ENCODE measurements around the gene BCL2.

The BCL2 gene

GRCh38 chr18:63083020-63083531 is 236.5 kb downstream of the BCL2 start:
- no peak for DNase-seq (ENCODE audit: low read depth)

- no peak for DNase-seq (ENCODE audit: low read depth)
Measured at GRCh38 chr18:63082366-63083019, 237.1 kb downstream of the BCL2 start.

GRCh38 chr18:63079114-63079513 is 240.5 kb downstream of the BCL2 start:
- DNase-seq (ENCODE audit: low read depth), result no peak

GRCh38 chr18:63078471-63078870 is 241.1 kb downstream of the BCL2 start:
- DNase-seq (ENCODE audit: low read depth), result no peak

GRCh38 chr18:63074981-63075404 is 244.6 kb downstream of the BCL2 start:
- peak; percentile 6 for DNase-seq (ENCODE audit: low read depth)

- no peak for DNase-seq (ENCODE audit: low read depth)
Measured at GRCh38 chr18:63073481-63073880, 246.1 kb downstream of the BCL2 start.
